ENCODE results near the gene BATF3. TPM values are rescaled to one million over a fixed set of nuclear protein-coding genes. Genes with fewer than 3 reads are reported as not detected.
A peak's percentile ranks its signal among the peaks of the same experiment; 100 is the strongest.

The BATF3 gene
- total RNA-seq, 1 donor: 0.36 TPM

DNA sequence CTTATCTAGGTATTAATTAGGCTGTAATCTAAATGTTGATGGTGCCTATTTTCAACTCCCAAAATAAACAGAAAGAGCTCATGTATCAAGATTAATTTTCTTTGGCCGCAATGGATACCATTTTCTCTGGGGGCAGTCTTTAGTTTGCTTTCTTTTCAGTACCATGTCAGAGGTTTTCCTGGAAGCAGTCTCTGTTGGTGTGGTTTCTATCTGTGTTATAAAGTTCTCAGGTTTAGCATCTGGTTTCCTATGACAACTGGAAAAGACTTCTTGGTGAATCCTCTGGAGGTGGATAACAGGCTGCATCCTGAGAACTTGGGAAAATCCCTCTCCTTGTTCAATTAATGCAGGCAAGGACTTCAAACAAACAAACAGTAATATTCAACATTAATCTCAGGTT, 38.7 kb upstream of the BATF3 start:
- no peaks in the 10 kb centered on the region for H4K20me1 ChIP-seq (ENCODE audit: insufficient read depth, low read length)
- no peak for DNase-seq (ENCODE audit: insufficient read length, low spot score, missing footprints)
- TF ChIP-seq, protein P1, sequence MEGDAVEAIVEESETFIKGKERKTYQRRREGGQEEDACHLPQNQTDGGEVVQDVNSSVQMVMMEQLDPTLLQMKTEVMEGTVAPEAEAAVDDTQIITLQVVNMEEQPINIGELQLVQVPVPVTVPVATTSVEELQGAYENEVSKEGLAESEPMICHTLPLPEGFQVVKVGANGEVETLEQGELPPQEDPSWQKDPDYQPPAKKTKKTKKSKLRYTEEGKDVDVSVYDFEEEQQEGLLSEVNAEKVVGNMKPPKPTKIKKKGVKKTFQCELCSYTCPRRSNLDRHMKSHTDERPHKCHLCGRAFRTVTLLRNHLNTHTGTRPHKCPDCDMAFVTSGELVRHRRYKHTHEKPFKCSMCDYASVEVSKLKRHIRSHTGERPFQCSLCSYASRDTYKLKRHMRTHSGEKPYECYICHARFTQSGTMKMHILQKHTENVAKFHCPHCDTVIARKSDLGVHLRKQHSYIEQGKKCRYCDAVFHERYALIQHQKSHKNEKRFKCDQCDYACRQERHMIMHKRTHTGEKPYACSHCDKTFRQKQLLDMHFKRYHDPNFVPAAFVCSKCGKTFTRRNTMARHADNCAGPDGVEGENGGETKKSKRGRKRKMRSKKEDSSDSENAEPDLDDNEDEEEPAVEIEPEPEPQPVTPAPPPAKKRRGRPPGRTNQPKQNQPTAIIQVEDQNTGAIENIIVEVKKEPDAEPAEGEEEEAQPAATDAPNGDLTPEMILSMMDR (IDR thresholded peaks at IDR 0.05; ENCODE audit: extremely low read depth, low read depth, low read length): no peak
- no peaks in the 10 kb centered on the region for H3K27me3 ChIP-seq (ENCODE audit: insufficient read depth, low read length)
- H3K4me1 ChIP-seq (ENCODE audit: insufficient read depth, low read length): peaks cover 3% of the 10 kb centered on the region
- H3K4me2 ChIP-seq (ENCODE audit: insufficient read depth, low read length): no peak overlapping the region
- H3K9me3 ChIP-seq (ENCODE audit: low read depth, low read length): no peaks in the 10 kb centered on the region
- no peak overlapping the region for H3K4me3 ChIP-seq (ENCODE audit: insufficient read depth, low read length)
- no peaks in the 10 kb centered on the region for H3K36me3 ChIP-seq (ENCODE audit: insufficient read depth, low read length)
- no peaks in the 10 kb centered on the region for H3K79me2 ChIP-seq (ENCODE audit: insufficient read depth, low read length)
- no peak overlapping the region for H2AFZ ChIP-seq (ENCODE audit: low read length)
- peak overlapping the region; percentile 43 for H3K27ac ChIP-seq (ENCODE audit: low read depth, low read length)

DNA sequence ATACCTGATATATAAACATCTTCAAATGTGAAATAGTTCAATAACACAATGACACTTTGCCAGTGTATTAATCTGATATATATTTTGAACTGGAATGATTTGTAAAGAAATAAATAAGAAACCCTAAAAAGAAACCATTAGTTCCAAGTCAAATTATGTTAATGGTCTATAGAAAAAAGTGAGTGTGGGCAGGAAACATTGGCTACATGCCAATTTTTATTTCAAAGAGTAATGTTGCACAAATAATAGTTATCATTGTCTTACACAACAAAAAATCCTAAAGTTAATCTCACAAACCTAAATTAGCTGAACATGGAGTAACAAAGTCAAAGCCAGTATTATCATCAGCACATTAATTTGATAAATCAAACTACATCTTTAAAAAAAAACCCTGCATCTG, 37.9 kb upstream of the BATF3 start:
- no peaks in the 10 kb centered on the region for H3K79me2 ChIP-seq (ENCODE audit: insufficient read depth, low read length)
- no peak overlapping the region for H3K27ac ChIP-seq (ENCODE audit: low read depth, low read length)
- peaks cover 3% of the 10 kb centered on the region for H3K4me1 ChIP-seq (ENCODE audit: insufficient read depth, low read length)
- H2AFZ ChIP-seq (ENCODE audit: low read length): no peak overlapping the region
- no peak for DNase-seq (ENCODE audit: insufficient read length, low spot score, missing footprints)
- H3K4me2 ChIP-seq (ENCODE audit: insufficient read depth, low read length): no peak overlapping the region
- TF ChIP-seq, protein P1 (IDR thresholded peaks at IDR 0.05; ENCODE audit: extremely low read depth, low read depth, low read length): no peak
- H3K9me3 ChIP-seq (ENCODE audit: low read depth, low read length): no peaks in the 10 kb centered on the region
- H3K27me3 ChIP-seq (ENCODE audit: insufficient read depth, low read length): no peaks in the 10 kb centered on the region
- no peak overlapping the region for H3K4me3 ChIP-seq (ENCODE audit: insufficient read depth, low read length)
- H3K36me3 ChIP-seq (ENCODE audit: insufficient read depth, low read length): no peaks in the 10 kb centered on the region
- H4K20me1 ChIP-seq (ENCODE audit: insufficient read depth, low read length): no peaks in the 10 kb centered on the region

DNA sequence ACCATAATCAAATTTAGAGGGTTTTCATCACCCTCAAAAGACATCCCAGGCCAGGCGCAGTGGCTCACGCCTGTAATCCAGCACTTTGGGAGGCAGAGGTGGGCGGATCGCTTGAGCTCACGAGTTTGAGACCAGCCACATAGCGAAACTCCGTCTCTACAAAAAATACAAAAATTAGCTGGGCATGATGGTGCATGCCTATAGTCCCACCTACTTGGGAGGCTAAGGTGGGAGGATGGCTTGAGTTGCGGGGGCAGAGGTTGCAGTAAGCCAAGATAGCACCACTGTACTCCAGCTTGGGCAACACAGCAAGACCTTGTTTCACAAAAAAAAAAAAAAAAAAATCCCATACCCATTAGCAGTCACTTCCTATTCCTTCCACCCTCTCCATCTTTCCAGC, 33.5 kb upstream of the BATF3 start:
- TF ChIP-seq, protein P1 (IDR thresholded peaks at IDR 0.05; ENCODE audit: extremely low read depth, low read depth, low read length): no peak
- Histone ChIP-seq H3K27ac (ENCODE audit: low read depth, low read length) (no peak overlapping the region), H3K9me3 (ENCODE audit: low read depth, low read length) (no peaks in the 10 kb centered on the region), H3K4me2 (ENCODE audit: insufficient read depth, low read length) (no peak overlapping the region), H3K36me3 (ENCODE audit: insufficient read depth, low read length) (no peaks in the 10 kb centered on the region), H4K20me1 (ENCODE audit: insufficient read depth, low read length) (no peaks in the 10 kb centered on the region), H3K79me2 (ENCODE audit: insufficient read depth, low read length) (no peaks in the 10 kb centered on the region), H3K4me1 (ENCODE audit: insufficient read depth, low read length) (peaks cover under 1% of the 10 kb centered on the region), H3K27me3 (ENCODE audit: insufficient read depth, low read length) (no peaks in the 10 kb centered on the region), H2AFZ (ENCODE audit: low read length) (no peak overlapping the region), H3K4me3 (ENCODE audit: insufficient read depth, low read length) (no peak overlapping the region)
- no peak for DNase-seq (ENCODE audit: insufficient read length, low spot score, missing footprints)

DNA sequence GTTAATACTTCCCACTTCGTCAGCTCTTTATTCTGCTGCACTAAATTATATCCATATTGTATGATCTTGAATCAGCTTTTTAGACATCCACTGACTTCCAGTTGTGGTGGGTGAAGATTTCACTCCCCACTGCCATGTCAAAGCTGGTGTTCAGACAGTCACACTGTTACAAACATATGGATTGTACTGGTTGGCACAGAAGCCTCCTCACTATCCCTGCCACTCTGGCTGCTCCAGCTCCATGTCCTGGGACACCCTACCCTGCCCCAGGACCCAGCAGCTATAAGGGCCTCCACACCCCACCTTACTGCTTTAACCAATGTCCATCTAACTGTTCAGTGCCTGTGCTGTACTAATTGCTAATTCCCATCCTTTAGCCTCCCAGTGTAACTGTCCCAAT, 32.0 kb upstream of the BATF3 start:
- TF ChIP-seq, protein P1 (IDR thresholded peaks at IDR 0.05; ENCODE audit: extremely low read depth, low read depth, low read length): no peak
- H3K4me2 ChIP-seq (ENCODE audit: insufficient read depth, low read length): no peak overlapping the region
- H3K9me3 ChIP-seq (ENCODE audit: low read depth, low read length): no peaks in the 10 kb centered on the region
- H3K36me3 ChIP-seq (ENCODE audit: insufficient read depth, low read length): no peaks in the 10 kb centered on the region
- no peak overlapping the region for H3K4me3 ChIP-seq (ENCODE audit: insufficient read depth, low read length)
- H3K79me2 ChIP-seq (ENCODE audit: insufficient read depth, low read length): no peaks in the 10 kb centered on the region
- H3K27me3 ChIP-seq (ENCODE audit: insufficient read depth, low read length): no peaks in the 10 kb centered on the region
- H3K4me1 ChIP-seq (ENCODE audit: insufficient read depth, low read length): peaks cover 13% of the 10 kb centered on the region
- no peak overlapping the region for H2AFZ ChIP-seq (ENCODE audit: low read length)
- no peak overlapping the region for H3K27ac ChIP-seq (ENCODE audit: low read depth, low read length)
- no peak for DNase-seq (ENCODE audit: insufficient read length, low spot score, missing footprints)
- H4K20me1 ChIP-seq (ENCODE audit: insufficient read depth, low read length): no peaks in the 10 kb centered on the region
